IMR-90 (cell line): ENCODE results near the gene PEX5L. TPM values are rescaled to one million over a fixed set of nuclear protein-coding genes. Genes with fewer than 3 reads are reported as not detected.

Experiments used
- ATAC-seq: fragments of 200-7000 bp; cut with Tn5 transposase; 2 replicates; pipeline ENCODE4 v1.9.1; 2020; ENCODE audit warnings: low read depth, mild to moderate bottlenecking, moderate library complexity
- BruUV-seq: library from RNA; stranded (reverse); fragments of 400-500 nt; replicated peaks from 2 replicates; lab custom pipeline; 2021; lab: Mats Ljungman, UMichigan
- CTCF ChIA-PET: fragments of 300-600 bp; formaldehyde crosslinking; extraction: SDS; loops from one replicate; lab custom pipeline; 2021; ENCODE audit warnings: antibody characterized with exemption; lab: Yijun Ruan, JAX
- POLR2A ChIA-PET: fragments of 300-600 bp; sonication (Branson Sonifier 250); formaldehyde crosslinking; loops from one replicate; lab custom pipeline; 2022; ENCODE audit warnings: antibody characterized with exemption; ENCODE audit not compliant: unreplicated experiment; lab: Charles Lee
- DNase-seq: peaks from one replicate; pipeline ENCODE4 v3.0.0; 2013
- H2AFZ ChIP-seq: replicated peaks from 2 replicates; pipeline ENCODE3; 2013; ENCODE audit warnings: low read length, mild to moderate bottlenecking; ENCODE audit not compliant: poor library complexity
- H2AK5ac ChIP-seq: 2 replicates; pipeline ENCODE4 v1.6.1; 2013; ENCODE audit warnings: low read depth, low read length, inconsistent platforms
- H2AK9ac ChIP-seq: replicated peaks from 2 replicates; pipeline ENCODE3; 2013; ENCODE audit warnings: mild to moderate bottlenecking, low read depth, low read length, moderate library complexity; ENCODE audit not compliant: poor library complexity
- H2BK120ac ChIP-seq: 2 replicates; pipeline ENCODE4 v1.6.1; 2013; ENCODE audit warnings: low read depth, low read length, inconsistent platforms
- H2BK15ac ChIP-seq: 3 replicates; pipeline ENCODE4 v1.6.1; 2013; ENCODE audit warnings: low read depth, low read length, inconsistent platforms
- H2BK20ac ChIP-seq: 2 replicates; pipeline ENCODE4 v1.6.1; 2013; ENCODE audit warnings: low read depth, mild to moderate bottlenecking, inconsistent platforms, low read length, moderate library complexity
- H2BK5ac ChIP-seq: 2 replicates; pipeline ENCODE4 v1.6.1; 2013; ENCODE audit warnings: mild to moderate bottlenecking, low read depth, low read length, inconsistent platforms; ENCODE audit not compliant: poor library complexity, severe bottlenecking
- H3K14ac ChIP-seq: replicated peaks from 2 replicates; pipeline ENCODE4 v1.6.1; 2013; ENCODE audit warnings: low read depth, low read length, inconsistent platforms
- H3K18ac ChIP-seq: 2 replicates; pipeline ENCODE4 v1.6.1; 2013; ENCODE audit warnings: low read depth, low read length, control low read depth
- H3K23ac ChIP-seq: 2 replicates; pipeline ENCODE4 v1.6.1; 2013; ENCODE audit warnings: low read depth, low read length, inconsistent platforms
- H3K27ac ChIP-seq: 2 replicates; pipeline ENCODE4 v1.5.1; 2013; ENCODE audit warnings: mild to moderate bottlenecking, control low read depth, low read length; ENCODE audit not compliant: insufficient read depth
- H3K27me3 ChIP-seq: 2 replicates; pipeline ENCODE4 v1.6.1; 2013; ENCODE audit warnings: low read length; ENCODE audit not compliant: control insufficient read depth, insufficient read depth
- H3K36me3 ChIP-seq: 2 replicates; pipeline ENCODE4 v1.6.1; 2013; ENCODE audit warnings: low read length, mixed read lengths; ENCODE audit not compliant: control insufficient read depth, insufficient read depth
- H3K4ac ChIP-seq: 2 replicates; pipeline ENCODE4 v1.6.1; 2013; ENCODE audit warnings: low read depth, low read length, inconsistent platforms
- H3K4me1 ChIP-seq: 2 replicates; pipeline ENCODE4 v1.6.1; 2013; ENCODE audit warnings: low read length, mixed read lengths; ENCODE audit not compliant: control insufficient read depth, insufficient read depth
- H3K4me2 ChIP-seq: 2 replicates; pipeline ENCODE4 v1.6.1; 2013; ENCODE audit warnings: low read depth, mild to moderate bottlenecking, control low read depth, low read length, moderate library complexity
- H3K4me3 ChIP-seq: 2 replicates; pipeline ENCODE4 v1.5.1; 2013; ENCODE audit warnings: low read depth, mild to moderate bottlenecking, control low read depth, low read length, moderate library complexity; ENCODE audit not compliant: insufficient read depth
- H3K56ac ChIP-seq: 2 replicates; pipeline ENCODE4 v1.6.1; 2013; ENCODE audit warnings: low read length, inconsistent platforms; ENCODE audit not compliant: insufficient read depth; ENCODE audit errors: extremely low read depth
- H3K79me1 ChIP-seq, 2 experiments: 2 replicates each; pipeline ENCODE4 v1.6.1; 2013; ENCODE audit warnings: low read length in 2 of 2, inconsistent platforms in 1 of 2, low read depth in 1 of 2
- H3K9ac ChIP-seq: 2 replicates; pipeline ENCODE4 v1.6.1; 2013; ENCODE audit warnings: low read depth, low read length, control low read depth
- H3K9me1 ChIP-seq: 2 replicates; pipeline ENCODE4 v1.6.1; 2013; ENCODE audit warnings: low read length, inconsistent platforms; ENCODE audit not compliant: insufficient read depth
- H3K9me3 ChIP-seq: 2 replicates; pipeline ENCODE4 v1.6.1; 2013; ENCODE audit warnings: low read length; ENCODE audit not compliant: control insufficient read depth, insufficient read depth
- H4K20me1 ChIP-seq: 2 replicates; pipeline ENCODE4 v1.6.1; 2013; ENCODE audit warnings: low read length, inconsistent platforms; ENCODE audit not compliant: insufficient read depth
- H4K5ac ChIP-seq: 2 replicates; pipeline ENCODE4 v1.6.1; 2013; ENCODE audit warnings: mild to moderate bottlenecking, low read depth, low read length, control low read depth
- H4K8ac ChIP-seq, 2 experiments: 2 replicates each; pipeline ENCODE4 v1.6.1; 2013; ENCODE audit warnings: low read depth in 2 of 2, low read length in 2 of 2, control low read depth in 1 of 2, inconsistent platforms in 1 of 2
- H4K91ac ChIP-seq: 2 replicates; pipeline ENCODE4 v1.6.1; 2013; ENCODE audit warnings: low read depth, low read length, inconsistent platforms; ENCODE audit not compliant: insufficient read depth
- BHLHE40 ChIP-seq: fragments of 150-350 bp; IDR thresholded peaks from 2 replicates; pipeline ENCODE4 v1.6.1; 2016; ENCODE audit warnings: mild to moderate bottlenecking, low read depth, low read length
- MAFK ChIP-seq: IDR thresholded peaks from 2 replicates; pipeline ENCODE4 v1.6.1; 2012; ENCODE audit warnings: low read depth, low read length, improper control_type of control experiment
- MXI1 ChIP-seq: IDR thresholded peaks from 2 replicates; pipeline ENCODE4 v1.6.1; 2012; ENCODE audit warnings: low read depth, mild to moderate bottlenecking, low read length, moderate library complexity, borderline replicate concordance
- RFX5 ChIP-seq: IDR thresholded peaks from 2 replicates; pipeline ENCODE4 v1.8.0; 2012; ENCODE audit warnings: low read depth, mild to moderate bottlenecking, low read length, moderate library complexity
- WGBS, 2 experiments: methylation state at CpG; one replicate each; pipeline versions ENCODE4 v1.1.5 to v1.1.7; 2013; ENCODE audit warnings: missing lambda C conversion rate in 2 of 2; ENCODE audit not compliant: insufficient read length in 1 of 2; ENCODE audit errors: extremely low coverage in 2 of 2; 5-methylcytosine and 5-hydroxymethylcytosine counted together
- dilution Hi-C: fragments of 300-500 bp; cut with HindIII; formaldehyde crosslinking; loops from one replicate; pipeline ENCODE4 v1.14.3; 2018; ENCODE audit warnings: low sequenced_read_pairs; ENCODE audit not compliant: unreplicated experiment
- in situ Hi-C: fragments of 300-500 bp; cut with MboI; formaldehyde crosslinking; loops from 3 replicates; pipeline ENCODE4 v1.14.3; 2019; ENCODE audit warnings: low sequenced_read_pairs, inconsistent platforms, mixed read lengths
- intact Hi-C: fragments of 100-400 bp; cut with micrococcal nuclease; formaldehyde crosslinking; loops from 2 replicates; pipeline ENCODE4 v1.10.0; 2022
- polyA plus RNA-seq, 3 experiments: library from polyadenylated mRNA; depleted of rRNA; stranded (reverse); fragments of >200 nt; gene quantifications; 2 replicates each; pipeline ENCODE4 v1.2.3, GENCODE V29; 2012; ENCODE audit warnings: low replicate concordance in 1 of 3
- total RNA-seq: library from RNA; depleted of rRNA; stranded (reverse); fragments of >200 nt; gene quantifications from 2 replicates; pipeline ENCODE4 v1.2.3, GENCODE V29; 2012

PEX5L gene
- total and polyA plus RNA-seq, 2 of the 4 experiments (the other 2 are of a cell fraction), result not detected

DNA sequence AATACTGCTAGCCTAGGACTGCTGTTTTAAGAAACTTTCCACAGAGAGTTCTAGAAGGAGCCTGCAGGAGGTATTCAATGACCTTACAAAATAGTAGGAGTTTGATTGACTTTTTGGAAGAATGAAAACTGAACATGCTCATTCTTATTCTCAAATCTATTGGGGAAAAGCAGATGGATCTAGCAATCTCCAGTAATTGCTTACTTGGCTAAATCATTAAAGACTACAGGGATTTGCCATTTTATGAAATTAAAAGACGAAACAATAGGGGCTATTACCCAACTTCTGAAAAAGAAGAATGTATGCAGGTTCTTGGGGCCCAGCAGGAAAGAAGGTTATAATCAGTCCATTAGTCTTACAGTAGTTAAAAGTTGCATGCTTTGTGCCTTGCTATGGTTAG, 29.9 kb upstream of the PEX5L start:
- H2BK15ac ChIP-seq, result no peak overlapping the region
- no peak overlapping the region for H2BK20ac ChIP-seq
- no peak for TF ChIP-seq MXI1
- TF ChIP-seq BHLHE40, result no peak
- peak; percentile 31; the same call in 1 of the 2 replicates for TF ChIP-seq MAFK
- TF ChIP-seq RFX5, result no peak
- no peak overlapping the region for H2BK5ac ChIP-seq
- H3K23ac ChIP-seq, result no peak overlapping the region
- dilution Hi-C loops, result no loop called here
- no peak overlapping the region for H3K4ac ChIP-seq
- no peak overlapping the region for H2BK120ac ChIP-seq
- no peak overlapping the region for H3K14ac ChIP-seq
- H3K56ac ChIP-seq, result no peak overlapping the region
- H3K27me3 ChIP-seq, result no peaks in the 10 kb centered on the region
- no peaks in the 10 kb centered on the region for H3K79me1 ChIP-seq
- H4K5ac ChIP-seq, result no peak overlapping the region
- no peak overlapping the region for H3K4me3 ChIP-seq
- no peak overlapping the region for H4K8ac ChIP-seq
- no peak for ATAC-seq
- H3K27ac ChIP-seq, result no peak overlapping the region
- no peak for DNase-seq
- no peak overlapping the region for H2AFZ ChIP-seq
- no peak overlapping the region for H3K18ac ChIP-seq
- H3K4me2 ChIP-seq, result no peak overlapping the region
- no peak overlapping the region for H2AK9ac ChIP-seq
- no peaks in the 10 kb centered on the region for H3K36me3 ChIP-seq
- intact Hi-C loops, result no loop called here
- no peak overlapping the region for H4K91ac ChIP-seq
- CTCF ChIA-PET, result no interaction called here
- no peaks in the 10 kb centered on the region for H3K9me3 ChIP-seq
- H3K4me1 ChIP-seq, result no peaks in the 10 kb centered on the region
- no peaks in the 10 kb centered on the region for H3K9me1 ChIP-seq
- no peak overlapping the region for H3K9ac ChIP-seq
- no peaks in the 10 kb centered on the region for H4K20me1 ChIP-seq
- WGBS, 2 experiments, result no CpG with 5 or more reads among the region's 1 CpG
- BruUV-seq, result no TSS peak
- no peak overlapping the region for H2AK5ac ChIP-seq
- in situ Hi-C loops, result no loop called here
- POLR2A ChIA-PET, result no interaction called here
